ENCODE measurements around the gene SLC39A9.

Gene SLC39A9

GRCh38 chr14:69504775-69505174 lies 106.3 kb downstream of the SLC39A9 start:
- no peak for DNase-seq

GRCh38 chr14:69505338-69506240 lies 107.1 kb downstream of the SLC39A9 start:
- DNase-seq: no peak

- DNase-seq: no peak
Observed at GRCh38 chr14:69506241-69506595, 107.7 kb downstream of the SLC39A9 start.

Measured in fibroblast of skin of abdomen (primary cell).